SH-SY5Y (cell line): ENCODE data around the gene XXYLT1.

ENCODE experiments used
- GATA2 ChIP-seq: IDR thresholded peaks from 2 replicates; pipeline ENCODE4 v1.6.1; 2011; ENCODE audit warnings: mild to moderate bottlenecking, low read depth, low read length
- GATA3 ChIP-seq: IDR thresholded peaks from 2 replicates; pipeline ENCODE4 v1.6.1; 2011; ENCODE audit warnings: low read depth, mild to moderate bottlenecking, low read length, moderate library complexity

DNA sequence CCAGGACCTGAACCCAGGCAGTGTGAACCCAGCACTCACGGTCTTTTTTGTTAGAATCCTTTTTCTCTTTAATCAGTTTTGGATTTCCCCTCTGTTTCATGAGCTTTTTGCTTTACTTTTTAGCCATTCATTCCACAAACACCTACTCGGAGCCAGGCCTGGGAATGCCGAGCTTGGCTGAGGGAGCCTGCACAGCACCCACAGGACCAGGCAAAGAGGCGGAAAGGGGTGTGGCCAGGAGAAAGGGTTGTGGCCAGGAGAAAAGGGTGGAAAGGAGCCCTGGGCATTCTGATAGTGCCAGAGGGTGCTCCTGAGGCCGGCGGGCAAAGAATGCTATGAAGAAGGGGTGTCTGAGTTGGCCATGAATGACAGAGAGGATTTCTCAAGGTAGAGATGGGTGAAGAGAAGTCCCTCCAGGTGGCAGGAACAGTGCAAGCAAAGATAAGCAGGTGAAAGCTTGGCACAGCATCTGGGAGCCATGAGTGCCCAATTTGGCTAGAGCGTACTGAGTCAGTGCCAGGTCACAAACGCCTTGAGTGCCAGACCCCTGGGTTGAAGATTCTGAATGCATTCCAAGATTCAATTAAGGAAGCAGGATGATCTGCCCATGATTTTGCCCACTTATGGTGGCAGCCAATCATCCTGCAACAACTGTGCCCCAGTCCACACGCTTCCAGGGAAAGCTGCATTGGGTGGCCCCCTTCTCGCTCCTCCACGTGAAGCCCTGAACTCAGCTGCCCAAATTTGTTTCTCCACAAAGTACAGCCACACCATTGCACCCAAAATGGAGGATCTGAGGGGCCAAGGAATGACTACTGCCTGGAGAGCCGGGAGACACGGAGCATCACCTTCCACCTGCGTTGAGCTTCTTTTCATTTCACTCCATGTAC lies 157.2 kb downstream of the XXYLT1 start:
- TF ChIP-seq GATA2, result no peak
- TF ChIP-seq GATA3, result no peak
